HepG2 (cell line): Measurements from ENCODE around the gene MAPK11. TPM values are rescaled to one million over a fixed set of nuclear protein-coding genes. Genes with fewer than 3 reads are reported as not detected.

ENCODE experiments used
- CBX5 ChIP-seq: sonication (generic); formaldehyde crosslinking; IDR thresholded peaks from 2 replicates; pipeline ENCODE4 v1.4.0; 2020; ENCODE audit warnings: missing genetic modification reagents, borderline replicate concordance
- ELF3 ChIP-seq: IDR thresholded peaks from 2 replicates; pipeline ENCODE4 v1.6.1; 2016; ENCODE audit warnings: missing genetic modification reagents, missing compliant biosample characterization
- NFKBIZ ChIP-seq: IDR thresholded peaks from 2 replicates; pipeline ENCODE4 v1.6.1; 2018; ENCODE audit warnings: missing genetic modification reagents, missing compliant biosample characterization
- PAXIP1 ChIP-seq: sonication (generic); formaldehyde crosslinking; conservative IDR thresholded peaks from 2 replicates; pipeline ENCODE4 v1.4.0; 2020; ENCODE audit warnings: mild to moderate bottlenecking, missing genetic modification reagents, moderate library complexity
- SPEN ChIP-seq: sonication (generic); formaldehyde crosslinking; IDR thresholded peaks from 2 replicates; pipeline ENCODE4 v1.5.1; 2020; ENCODE audit warnings: low read depth, mild to moderate bottlenecking, missing genetic modification reagents
- ZNF20 ChIP-seq: sonication (generic); formaldehyde crosslinking; IDR thresholded peaks from 2 replicates; pipeline ENCODE4 v1.4.0; 2020; ENCODE audit warnings: mild to moderate bottlenecking, moderate library complexity, missing genetic modification reagents
- ZNF446 ChIP-seq: sonication (generic); formaldehyde crosslinking; IDR thresholded peaks from 2 replicates; pipeline ENCODE4 v1.5.0; 2020; ENCODE audit warnings: mild to moderate bottlenecking, missing genetic modification reagents
- ZNF747 ChIP-seq: sonication (generic); formaldehyde crosslinking; IDR thresholded peaks from 2 replicates; pipeline ENCODE4 v1.8.1; 2023; ENCODE audit warnings: missing genetic modification reagents, mild to moderate bottlenecking, borderline replicate concordance
- polyA plus RNA-seq, 8 experiments: library from polyadenylated mRNA; depleted of rRNA in 3 of 8; stranded (reverse) in 7 of 8; unstranded in 1 of 8; fragments of >200 nt; fragmentation: Illumina TruSeq in 4 of 8; extraction: Trizol in 4 of 8; gene quantifications; 2 replicates each; pipeline versions ENCODE4 v1.2.1 to v1.2.3, GENCODE V29; 2011 to 2016; ENCODE audit warnings: low read depth in 4 of 8, missing spikeins in 1 of 8, mixed read lengths in 1 of 8; ENCODE audit not compliant: insufficient read depth in 1 of 8
- total RNA-seq, 5 experiments: library from RNA; depleted of rRNA; stranded (reverse); fragments of >200 nt; fragmentation: Illumina TruSeq; extraction: Trizol; gene quantifications; 2 replicates each; pipeline ENCODE4 v1.2.3, GENCODE V29; 2016; ENCODE audit warnings: low read depth in 1 of 5
- TF ChIP-seq, protein P1 (sequence below): sonication (generic); formaldehyde crosslinking; IDR thresholded peaks from 2 replicates; pipeline ENCODE4 v1.4.0; 2020; ENCODE audit warnings: missing genetic modification reagents
- TF ChIP-seq, protein P2 (sequence below): IDR thresholded peaks from 2 replicates; pipeline ENCODE4 v1.6.1; 2016; ENCODE audit warnings: mild to moderate bottlenecking
- TF ChIP-seq, protein P3 (sequence below), 2 experiments: fragments of 450-650 bp in 1 of 2; sonication (generic) in 1 of 2; formaldehyde crosslinking; IDR thresholded peaks; 2 replicates each; pipeline versions ENCODE4 v1.5.0 to v1.8.0; 2020 to 2022; ENCODE audit warnings: mild to moderate bottlenecking in 1 of 2, missing genetic modification reagents in 1 of 2

MAPK11 gene
- total and polyA plus RNA-seq, 2 of the 13 experiments (the other 11 are each of a cell fraction or from before 2014, with no cell fraction given): 0.15 to 0.17 TPM

DNA sequence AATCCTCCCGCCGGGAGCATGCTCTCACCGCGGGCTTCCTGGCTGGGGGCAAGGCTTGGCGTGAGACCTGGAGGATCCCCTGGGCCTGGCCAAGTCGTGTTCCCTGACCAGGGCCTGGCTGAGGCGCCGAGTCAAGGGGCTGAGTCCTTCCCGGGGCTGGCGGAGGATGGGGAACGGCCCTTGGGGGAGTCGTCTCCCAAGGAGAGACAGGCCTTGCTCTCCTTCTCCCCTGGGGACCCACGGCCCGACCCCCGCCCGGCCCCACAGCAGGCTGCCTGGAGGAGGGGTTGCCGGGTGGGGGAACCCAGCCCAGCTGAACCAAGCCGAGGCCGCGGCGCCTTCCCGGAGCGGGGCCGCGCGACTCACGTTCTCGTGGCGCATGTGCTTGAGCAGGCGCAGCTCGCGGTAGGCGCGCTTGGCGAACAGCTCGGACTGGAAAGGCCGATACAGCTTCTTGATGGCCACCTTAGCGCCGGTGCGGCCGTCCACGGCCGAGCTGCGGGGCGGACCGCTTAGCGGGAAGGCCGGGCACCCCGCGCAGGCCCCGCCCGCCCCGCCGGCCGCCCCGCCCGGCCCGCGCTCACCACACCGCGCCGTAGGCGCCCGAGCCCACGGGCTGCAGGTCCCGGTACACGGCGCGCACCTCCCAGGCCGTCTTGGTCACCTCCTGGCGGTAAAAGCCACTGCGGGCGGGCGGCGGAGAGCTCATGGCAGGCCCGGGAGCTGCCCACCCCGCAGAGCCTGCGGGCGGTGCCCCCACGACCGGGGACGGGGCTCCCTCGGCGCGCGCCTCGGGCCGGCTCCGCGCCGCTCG is 9.2 kb downstream of the MAPK11 start (continued):
- TF ChIP-seq, protein P1, sequence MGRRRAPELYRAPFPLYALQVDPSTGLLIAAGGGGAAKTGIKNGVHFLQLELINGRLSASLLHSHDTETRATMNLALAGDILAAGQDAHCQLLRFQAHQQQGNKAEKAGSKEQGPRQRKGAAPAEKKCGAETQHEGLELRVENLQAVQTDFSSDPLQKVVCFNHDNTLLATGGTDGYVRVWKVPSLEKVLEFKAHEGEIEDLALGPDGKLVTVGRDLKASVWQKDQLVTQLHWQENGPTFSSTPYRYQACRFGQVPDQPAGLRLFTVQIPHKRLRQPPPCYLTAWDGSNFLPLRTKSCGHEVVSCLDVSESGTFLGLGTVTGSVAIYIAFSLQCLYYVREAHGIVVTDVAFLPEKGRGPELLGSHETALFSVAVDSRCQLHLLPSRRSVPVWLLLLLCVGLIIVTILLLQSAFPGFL (CRISPR knock-in tag): no peak
- TF ChIP-seq PAXIP1 (CRISPR knock-in tag) (no peak), ZNF747 (CRISPR knock-in tag) (no peak), SPEN (CRISPR knock-in tag) (0 out of 2 replicates have a peak, but pooled peaks have one; percentile 34), NFKBIZ (CRISPR knock-in tag) (no peak), ZNF20 (CRISPR knock-in tag) (no peak), CBX5 (CRISPR knock-in tag) (no peak), ZNF446 (CRISPR knock-in tag) (no peak), ELF3 (CRISPR knock-in tag) (no peak)
- TF ChIP-seq, protein P2, sequence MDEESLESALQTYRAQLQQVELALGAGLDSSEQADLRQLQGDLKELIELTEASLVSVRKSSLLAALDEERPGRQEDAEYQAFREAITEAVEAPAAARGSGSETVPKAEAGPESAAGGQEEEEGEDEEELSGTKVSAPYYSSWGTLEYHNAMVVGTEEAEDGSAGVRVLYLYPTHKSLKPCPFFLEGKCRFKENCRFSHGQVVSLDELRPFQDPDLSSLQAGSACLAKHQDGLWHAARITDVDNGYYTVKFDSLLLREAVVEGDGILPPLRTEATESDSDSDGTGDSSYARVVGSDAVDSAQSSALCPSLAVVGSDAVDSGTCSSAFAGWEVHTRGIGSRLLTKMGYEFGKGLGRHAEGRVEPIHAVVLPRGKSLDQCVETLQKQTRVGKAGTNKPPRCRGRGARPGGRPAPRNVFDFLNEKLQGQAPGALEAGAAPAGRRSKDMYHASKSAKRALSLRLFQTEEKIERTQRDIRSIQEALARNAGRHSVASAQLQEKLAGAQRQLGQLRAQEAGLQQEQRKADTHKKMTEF (CRISPR knock-in tag): peak; percentile 52; the same call in 1 of the 2 replicates
- TF ChIP-seq, protein P3, sequence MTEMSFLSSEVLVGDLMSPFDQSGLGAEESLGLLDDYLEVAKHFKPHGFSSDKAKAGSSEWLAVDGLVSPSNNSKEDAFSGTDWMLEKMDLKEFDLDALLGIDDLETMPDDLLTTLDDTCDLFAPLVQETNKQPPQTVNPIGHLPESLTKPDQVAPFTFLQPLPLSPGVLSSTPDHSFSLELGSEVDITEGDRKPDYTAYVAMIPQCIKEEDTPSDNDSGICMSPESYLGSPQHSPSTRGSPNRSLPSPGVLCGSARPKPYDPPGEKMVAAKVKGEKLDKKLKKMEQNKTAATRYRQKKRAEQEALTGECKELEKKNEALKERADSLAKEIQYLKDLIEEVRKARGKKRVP (CRISPR knock-in tag; IDR thresholded peaks at IDR 0.05): no peak
